Fibroblast of villous mesenchyme (primary cell): ENCODE results near the gene TMEM63B. TPM values are rescaled to one million over a fixed set of nuclear protein-coding genes. Genes with fewer than 3 reads are reported as not detected.
"Not testable (repeated sequence)": the region's sequence is repeated elsewhere in the genome, so short reads cannot be mapped to it uniquely, and the experiment has no call there.

Source experiments
- DNase-seq: peaks from one replicate; pipeline ENCODE4 v3.0.0-alpha.2; 2010; ENCODE audit warnings: low read depth
- H3K4me3 ChIP-seq: 2 replicates; pipeline ENCODE4 v1.5.1; 2011; ENCODE audit warnings: low read depth, mild to moderate bottlenecking, low read length
- CTCF ChIP-seq: IDR thresholded peaks from 2 replicates; pipeline ENCODE4 v1.5.1; 2012; ENCODE audit warnings: low read depth, mild to moderate bottlenecking, low read length; ENCODE audit not compliant: insufficient read depth
- total RNA-seq: library from RNA; depleted of rRNA; stranded (reverse); fragments of >200 nt; gene quantifications from 2 replicates; pipeline ENCODE4 v1.2.3, GENCODE V29; 2012

TMEM63B gene
- total RNA-seq, 1 donor = 32.4 TPM

GRCh38 chr6:44192428-44193041 is 65.2 kb downstream of the TMEM63B start:
- H3K4me3 ChIP-seq = no peak overlapping the region
- no peak for DNase-seq
- no peak for TF ChIP-seq CTCF

- no peak overlapping the region for H3K4me3 ChIP-seq
- no peak for TF ChIP-seq CTCF
- DNase-seq = no peak
Measured at GRCh38 chr6:44193307-44193910, 66.1 kb downstream of the TMEM63B start.

- TF ChIP-seq CTCF = no peak
- DNase-seq = no peak
- H3K4me3 ChIP-seq = no peak overlapping the region
Measured at GRCh38 chr6:44194326-44194725, 67.0 kb downstream of the TMEM63B start.

- not testable (repeated sequence) for DNase-seq, H3K4me3 ChIP-seq
Measured at GRCh38 chr6:44196351-44196750, 69.0 kb downstream of the TMEM63B start.

- no peak for DNase-seq
- H3K4me3 ChIP-seq = no peak overlapping the region
- no peak for TF ChIP-seq CTCF
Measured at GRCh38 chr6:44198684-44199083, 71.3 kb downstream of the TMEM63B start.

GRCh38 chr6:44199883-44200282 is 72.5 kb downstream of the TMEM63B start:
- no peak for TF ChIP-seq CTCF
- no peak for DNase-seq
- no peak overlapping the region for H3K4me3 ChIP-seq

- DNase-seq = no peak
- H3K4me3 ChIP-seq = no peak overlapping the region
- no peak for TF ChIP-seq CTCF
Measured at GRCh38 chr6:44201200-44201599, 73.8 kb downstream of the TMEM63B start.
